Gastroesophageal sphincter (tissue), 3 donors: ENCODE measurements around the gene HADHA.

Source experiments
- EP300 ChIP-seq: sonication (generic); formaldehyde crosslinking; IDR thresholded peaks from one replicate; pipeline ENCODE4 v1.6.1; 2017; ENCODE audit warnings: antibody characterized with exemption, mild to moderate bottlenecking
- POLR2A ChIP-seq, 2 donors: fragments of 450-650 bp; IDR thresholded peaks; one replicate each; pipeline ENCODE4 v1.6.1; 2017; ENCODE audit warnings: antibody characterized with exemption in 2 of 2, mild to moderate bottlenecking in 2 of 2, moderate library complexity in 1 of 2
- POLR2AphosphoS5 ChIP-seq: sonication (generic); formaldehyde crosslinking; IDR thresholded peaks from one replicate; pipeline ENCODE4 v1.6.1; 2017; ENCODE audit warnings: antibody characterized with exemption
- TF ChIP-seq, protein P1 (sequence below), 4 experiments: fragments of 200-600 bp in 2 of 4; fragments of 450-650 bp in 2 of 4; sonication (generic) in 1 of 4; IDR thresholded peaks; one replicate each; pipeline ENCODE4 v1.5.1; 2017 to 2019; ENCODE audit warnings: antibody characterized with exemption in 4 of 4, mild to moderate bottlenecking in 2 of 4, moderate library complexity in 2 of 4

DNA sequence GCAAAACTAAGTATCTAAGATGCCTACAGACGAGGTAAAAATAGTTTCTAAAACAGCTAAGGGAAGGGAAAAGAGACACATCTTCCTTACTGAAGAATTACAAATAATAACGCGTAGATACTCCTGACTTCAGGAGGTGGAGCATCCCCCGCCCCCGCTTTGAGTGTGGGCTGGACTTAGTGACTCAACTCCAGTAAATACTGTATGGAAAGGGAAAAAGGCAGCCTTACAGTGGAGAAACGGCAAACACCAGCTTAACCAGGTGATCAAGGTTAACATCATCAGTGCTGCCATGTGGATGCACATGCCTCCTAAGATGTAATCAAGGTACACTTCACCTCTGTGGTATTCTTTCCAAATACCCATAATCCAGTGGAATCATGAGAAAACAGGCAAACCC lies 48.2 kb upstream of the HADHA start:
- TF ChIP-seq, protein P1, sequence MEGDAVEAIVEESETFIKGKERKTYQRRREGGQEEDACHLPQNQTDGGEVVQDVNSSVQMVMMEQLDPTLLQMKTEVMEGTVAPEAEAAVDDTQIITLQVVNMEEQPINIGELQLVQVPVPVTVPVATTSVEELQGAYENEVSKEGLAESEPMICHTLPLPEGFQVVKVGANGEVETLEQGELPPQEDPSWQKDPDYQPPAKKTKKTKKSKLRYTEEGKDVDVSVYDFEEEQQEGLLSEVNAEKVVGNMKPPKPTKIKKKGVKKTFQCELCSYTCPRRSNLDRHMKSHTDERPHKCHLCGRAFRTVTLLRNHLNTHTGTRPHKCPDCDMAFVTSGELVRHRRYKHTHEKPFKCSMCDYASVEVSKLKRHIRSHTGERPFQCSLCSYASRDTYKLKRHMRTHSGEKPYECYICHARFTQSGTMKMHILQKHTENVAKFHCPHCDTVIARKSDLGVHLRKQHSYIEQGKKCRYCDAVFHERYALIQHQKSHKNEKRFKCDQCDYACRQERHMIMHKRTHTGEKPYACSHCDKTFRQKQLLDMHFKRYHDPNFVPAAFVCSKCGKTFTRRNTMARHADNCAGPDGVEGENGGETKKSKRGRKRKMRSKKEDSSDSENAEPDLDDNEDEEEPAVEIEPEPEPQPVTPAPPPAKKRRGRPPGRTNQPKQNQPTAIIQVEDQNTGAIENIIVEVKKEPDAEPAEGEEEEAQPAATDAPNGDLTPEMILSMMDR (IDR thresholded peaks at IDR 0.05) = no peak
- TF ChIP-seq POLR2A (IDR thresholded peaks at IDR 0.05) (no peak), POLR2AphosphoS5 (no peak), EP300 (no peak)
